ENCODE data around the gene NPS.

Gene NPS

DNA sequence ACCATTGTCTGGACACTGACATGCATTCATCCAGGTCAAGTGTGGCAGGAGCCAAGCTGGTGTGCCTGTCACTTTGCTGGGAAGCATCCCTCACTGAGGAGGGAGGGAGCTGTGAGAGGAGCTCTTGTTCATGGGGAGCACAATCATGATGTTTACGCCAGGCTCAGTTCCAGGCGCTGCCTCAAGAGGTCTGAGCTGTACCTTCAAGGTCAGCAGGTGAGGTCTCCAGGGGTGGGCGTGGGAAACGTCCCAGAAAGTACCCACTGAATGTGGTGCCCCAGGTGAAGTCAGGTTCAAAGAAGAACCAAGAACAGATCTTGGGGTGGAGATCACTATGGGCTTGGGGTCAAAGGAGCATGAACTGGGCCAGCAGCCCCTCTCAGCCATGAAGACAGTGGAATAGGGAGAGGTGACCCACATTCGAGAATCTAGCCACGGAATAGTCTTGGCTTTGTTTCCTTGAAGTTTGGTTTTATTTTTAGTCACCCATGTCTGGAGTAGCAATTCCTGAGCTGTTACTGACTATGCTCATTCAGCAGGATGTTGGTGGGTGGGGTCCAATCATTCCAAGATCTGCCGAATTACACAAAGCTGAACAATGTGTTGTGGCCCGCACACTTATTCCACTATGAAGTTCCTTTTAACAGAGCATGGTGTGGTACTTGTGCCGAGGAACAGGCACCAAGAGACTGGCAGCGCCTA lies 29.3 kb downstream of the NPS start:
- DNase-seq (ENCODE audit: low read depth): no peak
- no peak overlapping the region for H3K4me3 ChIP-seq (ENCODE audit: low read depth, low read length)
- no peak for TF ChIP-seq CTCF (IDR thresholded peaks at IDR 0.05; ENCODE audit: control insufficient read depth, extremely low read depth, insufficient read depth)

DNA sequence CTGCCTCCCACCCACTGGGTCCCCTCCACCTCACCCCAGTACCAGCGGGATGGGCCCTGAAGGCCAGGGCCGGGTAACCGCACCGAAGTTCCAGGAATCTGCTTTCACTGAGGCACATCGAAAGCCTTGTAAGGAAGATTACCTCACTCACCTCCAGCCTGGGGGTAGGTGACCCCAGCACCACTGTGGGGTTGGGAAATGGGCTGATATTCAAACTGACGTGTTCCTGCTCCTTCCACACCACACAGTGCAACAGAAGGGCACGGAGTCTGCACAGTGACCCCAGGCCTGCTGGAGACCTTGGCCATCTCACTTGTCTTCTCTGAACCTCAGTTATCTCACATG lies 29.8 kb downstream of the NPS start:
- TF ChIP-seq CTCF (IDR thresholded peaks at IDR 0.05; ENCODE audit: control insufficient read depth, extremely low read depth, insufficient read depth): no peak
- DNase-seq (ENCODE audit: low read depth): no peak
- no peak overlapping the region for H3K4me3 ChIP-seq (ENCODE audit: low read depth, low read length)

GRCh38 chr10:127579640-127580039 lies 30.5 kb downstream of the NPS start:
- TF ChIP-seq CTCF (IDR thresholded peaks at IDR 0.05; ENCODE audit: control insufficient read depth, extremely low read depth, insufficient read depth): no peak

GRCh38 chr10:127580822-127581221 lies 31.7 kb downstream of the NPS start:
- no peak overlapping the region for H3K4me3 ChIP-seq (ENCODE audit: low read depth, low read length)
- DNase-seq (ENCODE audit: low read depth): no peak
- no peak for TF ChIP-seq CTCF (IDR thresholded peaks at IDR 0.05; ENCODE audit: control insufficient read depth, extremely low read depth, insufficient read depth)

More at GRCh38 chr10:127579640-127580039, 30.5 kb downstream of the NPS start:
- H3K4me3 ChIP-seq (ENCODE audit: low read depth, low read length): no peak overlapping the region
- no peak for DNase-seq (ENCODE audit: low read depth)

DNA sequence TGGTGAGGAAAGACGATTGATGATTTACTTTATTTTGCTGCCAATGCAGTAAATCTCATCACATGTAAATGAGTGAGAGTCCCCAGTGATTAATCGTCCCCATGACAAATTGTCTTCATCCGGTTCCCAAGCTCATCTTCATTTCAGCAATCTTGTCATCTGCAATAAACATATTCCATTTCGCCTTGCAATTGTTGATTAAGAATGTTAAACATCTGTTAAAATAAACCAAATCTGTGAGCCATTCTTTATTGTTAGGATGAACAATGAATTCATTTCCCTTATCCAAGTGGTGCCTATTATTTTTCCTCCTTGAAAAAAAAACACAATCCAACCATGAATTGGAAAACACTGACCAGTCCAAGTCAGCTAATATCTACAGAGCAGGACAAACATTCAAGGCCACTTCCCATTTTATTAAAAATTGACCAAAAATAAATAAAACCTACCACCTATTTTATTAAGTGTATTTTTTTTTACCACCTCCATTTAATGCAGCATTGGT lies 36.5 kb downstream of the NPS start:
- no peak overlapping the region for H3K4me3 ChIP-seq (ENCODE audit: low read depth, low read length)
- DNase-seq (ENCODE audit: low read depth): no peak
- no peak for TF ChIP-seq CTCF (IDR thresholded peaks at IDR 0.05; ENCODE audit: control insufficient read depth, extremely low read depth, insufficient read depth)

GRCh38 chr10:127587668-127588365 lies 38.7 kb downstream of the NPS start:
- TF ChIP-seq CTCF (IDR thresholded peaks at IDR 0.05; ENCODE audit: control insufficient read depth, extremely low read depth, insufficient read depth): no peak
- no peak for DNase-seq (ENCODE audit: low read depth)
- no peak overlapping the region for H3K4me3 ChIP-seq (ENCODE audit: low read depth, low read length)

All from LNCaP clone FGC (cell line).